A549 (cell line): Measurements from ENCODE around the gene PYROXD2.

Source experiments
- CBX2 ChIP-seq: fragments of 200-600 bp; sonication (generic); IDR thresholded peaks from 2 replicates; pipeline ENCODE4 v1.6.1; 2016; ENCODE audit warnings: low read depth, mild to moderate bottlenecking, borderline replicate concordance
- CHD2 ChIP-seq: fragments of 150-350 bp; IDR thresholded peaks from 2 replicates; pipeline ENCODE4 v1.6.1; 2014; ENCODE audit warnings: low read length; ENCODE audit not compliant: partially characterized antibody
- CTCF ChIP-seq: fragments of >200 bp; sonication (Bioruptor Twin); formaldehyde crosslinking; IDR thresholded peaks from 3 replicates; pipeline ENCODE4 v1.5.1; 2016
- EP300 ChIP-seq, 2 experiments: fragments of >200 bp; sonication (Bioruptor Twin); formaldehyde crosslinking; IDR thresholded peaks; 2 replicates in 1 of 2; 3 replicates in 1 of 2; pipeline ENCODE4 v1.6.1; 2016 to 2017
- JUN ChIP-seq, 2 experiments: fragments of >200 bp; sonication (Bioruptor Twin); formaldehyde crosslinking; IDR thresholded peaks; 2 replicates in 1 of 2; 3 replicates in 1 of 2; pipeline ENCODE4 v1.6.1; 2016 to 2017
- MAFK ChIP-seq: fragments of 450-650 bp; IDR thresholded peaks from 2 replicates; pipeline ENCODE4 v1.6.1; 2014; ENCODE audit not compliant: partially characterized antibody
- POLR2A ChIP-seq: IDR thresholded peaks from 2 replicates; pipeline ENCODE4 v1.6.1; 2012; ENCODE audit warnings: mild to moderate bottlenecking, low read length
- RARB ChIP-seq: fragments of 250-450 bp; sonication (Bioruptor Pico); IDR thresholded peaks from 2 replicates; pipeline ENCODE4 v1.8.0; 2021; ENCODE audit warnings: mild to moderate bottlenecking, moderate library complexity
- REST ChIP-seq: fragments of 200-600 bp; sonication (generic); IDR thresholded peaks from 2 replicates; pipeline ENCODE4 v1.6.1; 2016; ENCODE audit warnings: antibody characterized with exemption, mild to moderate bottlenecking, moderate library complexity
- RFX5 ChIP-seq: fragments of 450-650 bp; IDR thresholded peaks from 2 replicates; pipeline ENCODE4 v1.7.1; 2014; ENCODE audit warnings: antibody characterized with exemption, mild to moderate bottlenecking, moderate library complexity
- SMC3 ChIP-seq: fragments of >200 bp; sonication (Bioruptor Twin); formaldehyde crosslinking; IDR thresholded peaks from 3 replicates; pipeline ENCODE4 v1.6.1; 2018; ENCODE audit warnings: inconsistent platforms
- ZSCAN20 ChIP-seq: fragments of 250-450 bp; sonication (Bioruptor Pico); IDR thresholded peaks from 2 replicates; pipeline ENCODE4 v1.8.0; 2022; ENCODE audit warnings: mild to moderate bottlenecking, moderate library complexity
- TF ChIP-seq, protein P1 (sequence below): IDR thresholded peaks from 2 replicates; pipeline ENCODE4 v1.6.1; 2012
- TF ChIP-seq, protein P2 (sequence below): fragments of 450-650 bp; IDR thresholded peaks from 2 replicates; pipeline ENCODE4 v1.6.1; 2014; ENCODE audit warnings: antibody characterized with exemption

GRCh38 chr10:98340940-98341310 lies 74.1 kb downstream of the PYROXD2 start:
- no peak for TF ChIP-seq CBX2
- TF ChIP-seq, protein P1, sequence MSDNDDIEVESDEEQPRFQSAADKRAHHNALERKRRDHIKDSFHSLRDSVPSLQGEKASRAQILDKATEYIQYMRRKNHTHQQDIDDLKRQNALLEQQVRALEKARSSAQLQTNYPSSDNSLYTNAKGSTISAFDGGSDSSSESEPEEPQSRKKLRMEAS = no peak
- TF ChIP-seq POLR2A = no peak
- TF ChIP-seq ZSCAN20 (CRISPR knock-in tag) = no peak
- TF ChIP-seq, protein P2, sequence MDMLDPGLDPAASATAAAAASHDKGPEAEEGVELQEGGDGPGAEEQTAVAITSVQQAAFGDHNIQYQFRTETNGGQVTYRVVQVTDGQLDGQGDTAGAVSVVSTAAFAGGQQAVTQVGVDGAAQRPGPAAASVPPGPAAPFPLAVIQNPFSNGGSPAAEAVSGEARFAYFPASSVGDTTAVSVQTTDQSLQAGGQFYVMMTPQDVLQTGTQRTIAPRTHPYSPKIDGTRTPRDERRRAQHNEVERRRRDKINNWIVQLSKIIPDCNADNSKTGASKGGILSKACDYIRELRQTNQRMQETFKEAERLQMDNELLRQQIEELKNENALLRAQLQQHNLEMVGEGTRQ = no peak
- TF ChIP-seq CHD2 = no peak
- no peak for TF ChIP-seq CTCF
- no peak for TF ChIP-seq JUN (IDR thresholded peaks at IDR 0.05)
- no peak for TF ChIP-seq EP300 (IDR thresholded peaks at IDR 0.05)
- no peak for TF ChIP-seq REST
- TF ChIP-seq RFX5 = no peak
- TF ChIP-seq RARB = no peak
- no peak for TF ChIP-seq MAFK
- no peak for TF ChIP-seq SMC3
